Measurements from ENCODE around the gene WHRN. TPM values are rescaled to one million over a fixed set of nuclear protein-coding genes. Genes with fewer than 3 reads are reported as not detected.

Gene WHRN
- total RNA-seq, 6 donors from 2014 or later, result 2.5 to 17.8 (median 5.6) TPM

GRCh38 chr9:114355821-114356220 lies 149.5 kb downstream of the WHRN start:
- Histone ChIP-seq H3K36me3 (peaks cover 49 to 100% (median 83%) of the 10 kb centered on the region in 4 donors), H3K27me3 (no peaks in the 10 kb centered on the region), H3K9me3 (no peaks in the 10 kb centered on the region), H3K27ac (no peak overlapping the region), H3K4me1 (peaks cover 0 to 8% (median 1%) of the 10 kb centered on the region in 4 donors), H3K4me3 (no peak overlapping the region)
- ATAC-seq (ENCODE audit: low FRiP score in 2 of 2) (no peak), DNase-seq (no peak)
- WGBS, 2 donors, result 90 to 97% methylated on average over 6 of the region's 6 CpGs
- TF ChIP-seq CTCF (IDR thresholded peaks at IDR 0.05) (no peak), EP300 (IDR thresholded peaks at IDR 0.05) (no peak), POLR2A (IDR thresholded peaks at IDR 0.05) (no peak), POLR2AphosphoS5 (IDR thresholded peaks at IDR 0.05) (no peak)

Small RNA genes lying within 50 kb of the gene (small RNA-seq; reads per million reads assigned to genes)
- gene AL138895.2, result 0 reads per million in 4 donors

Other genes starting within 250 kb of the WHRN start
- 10 to 100 TPM in 4 of 6 donors, 1 to 10 TPM in 1, not detected in 1; 1.8 to 17.9 (median 12.0) TPM for gene ORM1, start 182.4 kb downstream of the WHRN start, total RNA-seq
- gene ORM2, start 175.6 kb downstream of the WHRN start, total RNA-seq, result 1 to 10 TPM in 4 of 6 donors, not detected in 2; 2.2 to 5.5 (median 4.0) TPM
- 100 to 1,000 TPM in 1 of 6 donors, 10 to 100 TPM in 5; 38.3 to 152 (median 61.5) TPM for gene AKNA, start 117.5 kb downstream of the WHRN start, total RNA-seq
- gene ATP6V1G1, start 82.3 kb upstream of the WHRN start, total RNA-seq, result 100 to 1,000 TPM in 5 of 6 donors, 10 to 100 TPM in 1; 93.2 to 182 (median 133) TPM
- 10 to 100 TPM in 5 of 6 donors, 1 to 10 TPM in 1; 9.4 to 23.0 (median 19.1) TPM for gene TMEM268, start 105.8 kb upstream of the WHRN start, total RNA-seq
- gene TEX53, start 152.3 kb upstream of the WHRN start, total RNA-seq, result not detected
- not detected for gene TEX48, start 176.7 kb upstream of the WHRN start, total RNA-seq